Cardiac muscle cell (in vitro differentiated cells and primary cell): ENCODE data around the gene RFTN1. TPM values are rescaled to one million over a fixed set of nuclear protein-coding genes. Genes with fewer than 3 reads are reported as not detected.

Source experiments
- DNase-seq, 2 donors: peaks; one replicate each; pipeline versions ENCODE4 v3.0.0 to v3.0.0-alpha.2; 2010 to 2017; ENCODE audit warnings: low read depth in 1 of 2, low spot score in 1 of 2
- H3K27ac ChIP-seq: fragments of 200-600 bp; sonication (generic); 2 replicates; pipeline ENCODE4 v1.5.1; 2016
- H3K27me3 ChIP-seq: fragments of 200-600 bp; sonication (generic); 2 replicates; pipeline ENCODE4 v1.6.0; 2016; ENCODE audit warnings: control low read depth
- H3K36me3 ChIP-seq: fragments of 200-600 bp; sonication (generic); 2 replicates; pipeline ENCODE4 v1.5.1; 2016; ENCODE audit warnings: control low read depth
- H3K4me1 ChIP-seq: fragments of 200-600 bp; sonication (generic); 2 replicates; pipeline ENCODE4 v1.8.1; 2017; ENCODE audit warnings: low read depth, mild to moderate bottlenecking, mixed run types
- H3K4me3 ChIP-seq: fragments of 200-600 bp; sonication (generic); 2 replicates; pipeline ENCODE4 v1.5.1; 2016; ENCODE audit warnings: mild to moderate bottlenecking
- H3K9me3 ChIP-seq: fragments of 200-600 bp; sonication (generic); 2 replicates; pipeline ENCODE4 v1.5.1; 2017; ENCODE audit warnings: low read depth, mild to moderate bottlenecking, control low read depth
- CTCF ChIP-seq: IDR thresholded peaks from 2 replicates; pipeline ENCODE4 v1.5.1; 2012; ENCODE audit warnings: low read depth, mild to moderate bottlenecking, low read length
- polyA plus RNA-seq: library from polyadenylated mRNA; unstranded; fragments of >200 nt; fragmentation: Nextera tagmentation; extraction: Ambion mirVana; gene quantifications from 2 replicates; pipeline ENCODE4 v1.2.1, GENCODE V29; 2016
- total RNA-seq: library from RNA; depleted of rRNA; stranded (reverse); fragments of >200 nt; gene quantifications from 2 replicates; pipeline ENCODE4 v1.2.3, GENCODE V29; 2016

RFTN1 gene
- total and polyA plus RNA-seq, 2 experiments from 2014 or later = 30.6 to 42.4 TPM

DNA sequence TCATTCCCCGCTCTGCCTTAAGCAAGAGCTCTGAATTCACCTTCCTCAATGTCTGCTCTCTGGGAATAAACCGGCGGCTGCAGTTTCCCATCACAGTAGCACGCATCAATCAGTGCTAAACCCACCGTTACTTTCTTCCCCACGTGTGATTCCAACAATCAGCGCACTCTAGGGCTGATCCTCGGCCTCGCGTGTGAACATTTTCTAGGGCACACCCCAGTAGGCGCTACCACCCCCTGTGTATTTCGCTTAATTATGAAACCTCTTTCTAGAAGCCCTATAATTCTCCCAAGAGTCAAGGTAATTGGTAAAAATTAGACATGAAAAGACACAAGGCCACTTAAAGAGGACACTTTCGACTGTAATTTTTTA is 87.5 kb downstream of the RFTN1 start:
- H3K9me3 ChIP-seq = no peaks in the 10 kb centered on the region
- peaks cover 8% of the 10 kb centered on the region for H3K4me1 ChIP-seq
- no peak for DNase-seq
- no peaks in the 10 kb centered on the region for H3K27me3 ChIP-seq
- TF ChIP-seq CTCF = no peak
- no peak overlapping the region for H3K27ac ChIP-seq
- H3K4me3 ChIP-seq = no peak overlapping the region
- H3K36me3 ChIP-seq = no peaks in the 10 kb centered on the region

DNA sequence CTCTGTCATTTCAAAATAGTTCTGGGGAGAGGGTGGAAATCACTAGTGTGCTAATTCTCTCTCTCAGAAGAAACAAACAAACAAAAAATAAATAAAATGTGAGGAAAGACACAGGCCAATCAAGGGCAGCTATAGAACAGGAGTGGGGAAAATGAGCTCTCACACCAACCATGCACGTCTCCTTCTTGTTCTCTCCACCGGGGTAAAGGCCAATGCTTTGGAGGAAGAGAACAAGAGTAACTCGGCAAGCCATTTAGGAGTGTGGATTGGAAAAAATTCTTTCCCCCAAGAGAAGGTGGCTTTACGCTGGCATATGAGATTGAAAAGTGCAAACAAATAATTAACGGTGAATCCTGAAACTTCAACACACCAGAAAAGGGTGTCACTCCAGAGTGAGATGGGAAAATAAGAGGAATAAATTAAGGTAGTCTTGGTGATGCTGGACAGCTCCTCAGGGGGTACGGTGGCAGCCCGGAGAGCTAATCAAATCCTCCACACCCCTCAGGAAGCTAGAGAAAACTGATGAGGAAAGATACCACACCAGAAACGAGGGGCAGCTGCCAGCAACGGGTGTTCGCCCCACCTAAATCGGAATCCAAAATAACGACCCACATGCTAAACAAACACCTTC is 88.0 kb downstream of the RFTN1 start:
- Histone ChIP-seq H3K4me1 (peaks cover 8% of the 10 kb centered on the region), H3K27me3 (no peaks in the 10 kb centered on the region), H3K4me3 (no peak overlapping the region), H3K27ac (no peak overlapping the region), H3K9me3 (no peaks in the 10 kb centered on the region), H3K36me3 (no peaks in the 10 kb centered on the region)
- DNase-seq = no peak
- no peak for TF ChIP-seq CTCF

GRCh38 chr3:16423947-16424673 is 89.4 kb downstream of the RFTN1 start:
- H3K36me3 ChIP-seq = no peaks in the 10 kb centered on the region
- no peak overlapping the region for H3K4me3 ChIP-seq
- peaks cover 12% of the 10 kb centered on the region for H3K4me1 ChIP-seq
- H3K27me3 ChIP-seq = no peaks in the 10 kb centered on the region
- H3K9me3 ChIP-seq = no peaks in the 10 kb centered on the region
- no peak for TF ChIP-seq CTCF
- no peak overlapping the region for H3K27ac ChIP-seq
- DNase-seq = no peak

DNA sequence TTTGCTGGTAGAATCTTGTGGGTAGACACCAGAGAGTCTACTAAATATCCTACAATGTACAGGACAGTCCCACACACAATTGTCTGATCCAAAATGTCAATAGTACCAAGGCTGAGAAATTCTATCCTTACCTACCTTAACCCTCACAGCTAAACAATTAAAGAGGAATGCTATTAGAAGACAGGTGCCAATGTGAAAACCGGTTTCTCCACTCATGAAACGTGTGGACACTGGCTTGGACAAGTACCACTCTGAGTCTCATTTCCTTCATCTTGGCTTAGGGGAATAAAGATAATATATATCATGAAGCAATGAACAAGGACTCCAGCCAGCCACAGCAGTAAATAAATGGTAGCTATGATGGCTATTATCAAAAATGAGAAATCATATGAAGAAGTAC is 90.2 kb downstream of the RFTN1 start:
- Histone ChIP-seq H3K36me3 (no peaks in the 10 kb centered on the region), H3K27me3 (no peaks in the 10 kb centered on the region)

GRCh38 chr3:16419640-16420241 is 93.8 kb downstream of the RFTN1 start:
- DNase-seq = peak in 1 of 2 donors; percentile 56
- H3K4me1 ChIP-seq = peaks cover 4% of the 10 kb centered on the region
- H3K9me3 ChIP-seq = no peaks in the 10 kb centered on the region
- no peaks in the 10 kb centered on the region for H3K36me3 ChIP-seq
- no peak overlapping the region for H3K4me3 ChIP-seq
- no peak overlapping the region for H3K27ac ChIP-seq
- no peak for TF ChIP-seq CTCF
- H3K27me3 ChIP-seq = no peaks in the 10 kb centered on the region

More for the DNA sequence above, 90.2 kb downstream of the RFTN1 start:
- no peak overlapping the region for H3K27ac ChIP-seq
- H3K9me3 ChIP-seq = no peaks in the 10 kb centered on the region
- peaks cover 12% of the 10 kb centered on the region for H3K4me1 ChIP-seq
- H3K4me3 ChIP-seq = no peak overlapping the region
- DNase-seq = no peak
- TF ChIP-seq CTCF = no peak
